Neuronal stem cell (in vitro differentiated cells): ENCODE results near the gene ACOXL.
A peak's percentile ranks its signal among the peaks of the same experiment; 100 is the strongest.

Source experiments
- DNase-seq: peaks from one replicate; pipeline ENCODE4 v3.0.0-alpha.2; 2013; ENCODE audit warnings: low spot score
- H2AFZ ChIP-seq: one replicate; pipeline ENCODE4 v1.6.1; 2013; ENCODE audit warnings: mild to moderate bottlenecking, low read length, inconsistent platforms
- H2AK5ac ChIP-seq: 2 replicates; pipeline ENCODE4 v1.6.1; 2013; ENCODE audit warnings: low read depth, mild to moderate bottlenecking, inconsistent platforms, low read length, moderate library complexity, mixed read lengths
- H2BK120ac ChIP-seq: 2 replicates; pipeline ENCODE4 v1.6.1; 2013; ENCODE audit warnings: low read depth, mild to moderate bottlenecking, inconsistent platforms, low read length, moderate library complexity, mixed read lengths
- H2BK12ac ChIP-seq: one replicate; pipeline ENCODE4 v1.6.1; 2013; ENCODE audit warnings: low read length, inconsistent platforms
- H2BK15ac ChIP-seq: 2 replicates; pipeline ENCODE4 v1.6.1; 2013; ENCODE audit warnings: mild to moderate bottlenecking, low read length, inconsistent platforms, mixed read lengths
- H2BK5ac ChIP-seq: one replicate; pipeline ENCODE4 v1.6.1; 2013; ENCODE audit warnings: inconsistent platforms, mild to moderate bottlenecking, low read length, moderate library complexity
- H3K14ac ChIP-seq: one replicate; pipeline ENCODE4 v1.6.1; 2013; ENCODE audit warnings: low read length, inconsistent platforms
- H3K18ac ChIP-seq: 2 replicates; pipeline ENCODE4 v1.6.1; 2013; ENCODE audit warnings: low read length, inconsistent platforms
- H3K23ac ChIP-seq: 2 replicates; pipeline ENCODE4 v1.6.1; 2013; ENCODE audit warnings: low read depth, mild to moderate bottlenecking, mixed read lengths, low read length, inconsistent platforms; ENCODE audit not compliant: poor library complexity
- H3K27ac ChIP-seq: replicated peaks from 3 replicates; pipeline ENCODE4 v1.5.1; 2013; ENCODE audit warnings: low read length, inconsistent platforms
- H3K27me3 ChIP-seq, 3 experiments: 2 replicates each; pipeline ENCODE4 v1.6.1; 2013; ENCODE audit warnings: low read length in 3 of 3, mild to moderate bottlenecking in 2 of 3, inconsistent platforms in 1 of 3, low read depth in 1 of 3, mixed read lengths in 1 of 3, moderate library complexity in 1 of 3; ENCODE audit not compliant: control insufficient read depth in 3 of 3, insufficient read depth in 3 of 3
- H3K36me3 ChIP-seq, 2 donors: replicated peaks in 1 of 2; 2 replicates each; pipeline ENCODE4 v1.6.1; 2013; ENCODE audit warnings: low read length in 2 of 2; ENCODE audit not compliant: control insufficient read depth in 2 of 2, insufficient read depth in 2 of 2
- H3K4ac ChIP-seq: 2 replicates; pipeline ENCODE4 v1.6.1; 2013; ENCODE audit warnings: inconsistent platforms, mild to moderate bottlenecking, low read length, moderate library complexity
- H3K4me1 ChIP-seq, 2 donors: 1 replicate in 1 of 2; 2 replicates in 1 of 2; pipeline ENCODE4 v1.6.1; 2013; ENCODE audit warnings: low read length in 2 of 2, low read depth in 1 of 2; ENCODE audit not compliant: control insufficient read depth in 2 of 2, insufficient read depth in 1 of 2
- H3K4me2 ChIP-seq: one replicate; pipeline ENCODE4 v1.6.1; 2013; ENCODE audit warnings: mild to moderate bottlenecking, low read length, inconsistent platforms; ENCODE audit not compliant: insufficient read depth, poor library complexity, severe bottlenecking
- H3K4me3 ChIP-seq, 2 donors: 2 replicates each; pipeline ENCODE4 v1.5.1; 2013; ENCODE audit warnings: low read length in 2 of 2, mild to moderate bottlenecking in 2 of 2, inconsistent platforms in 1 of 2, moderate library complexity in 1 of 2
- H3K79me1 ChIP-seq: one replicate; pipeline ENCODE4 v1.6.1; 2013; ENCODE audit warnings: low read depth, mild to moderate bottlenecking, inconsistent platforms, low read length, moderate library complexity
- H3K9ac ChIP-seq: one replicate; pipeline ENCODE4 v1.6.1; 2013; ENCODE audit warnings: mild to moderate bottlenecking, low read depth, low read length, inconsistent platforms; ENCODE audit not compliant: poor library complexity
- H3K9me3 ChIP-seq, 2 donors: replicated peaks in 1 of 2; 2 replicates each; pipeline versions ENCODE3 to v1.6.1; 2013; ENCODE audit warnings: low read length in 2 of 2, mild to moderate bottlenecking in 2 of 2, inconsistent platforms in 1 of 2, low read depth in 1 of 2, mixed read lengths in 1 of 2, moderate library complexity in 1 of 2; ENCODE audit not compliant: control insufficient read depth in 2 of 2, insufficient read depth in 1 of 2
- H4K8ac ChIP-seq: one replicate; pipeline ENCODE4 v1.6.1; 2013; ENCODE audit warnings: low read depth, mild to moderate bottlenecking, inconsistent platforms, low read length, moderate library complexity
- H4K91ac ChIP-seq: one replicate; pipeline ENCODE4 v1.6.1; 2013; ENCODE audit warnings: low read length, low read depth, mild to moderate bottlenecking, inconsistent platforms; ENCODE audit not compliant: poor library complexity
- WGBS, 2 donors: extraction: QIAGEN DNeasy Blood & Tissue Kit; methylation state at CpG; one replicate each; pipeline ENCODE4 v1.1.7; 2013; ENCODE audit warnings: missing lambda C conversion rate in 2 of 2, mixed read lengths in 1 of 2; ENCODE audit not compliant: insufficient read length in 2 of 2, insufficient replicate concordance in 1 of 2; ENCODE audit errors: extremely low coverage in 2 of 2; 5-methylcytosine and 5-hydroxymethylcytosine counted together

ACOXL gene

GRCh38 chr2:111121828-111122630, 389.7 kb downstream of the ACOXL start:
- Histone ChIP-seq H3K79me1 (peaks cover 4% of the 10 kb centered on the region), H2BK12ac (peak overlapping the region; percentile 94), H3K4me1 (peaks cover 18 to 19% of the 10 kb centered on the region in 2 donors), H4K8ac (no peak overlapping the region), H3K4me2 (peak overlapping the region; percentile 93), H3K9me3 (peaks cover 0 to 7% of the 10 kb centered on the region in 2 donors), H4K91ac (no peak overlapping the region), H3K23ac (peak overlapping the region; percentile 94), H2AK5ac (peak overlapping the region; percentile 67), H3K4me3 (peak overlapping the region; percentile 87 to 98), H3K36me3 (peaks cover 11 to 36% of the 10 kb centered on the region in 2 donors), H3K27ac (no peak overlapping the region), H2BK5ac (peak overlapping the region; percentile 98), H3K14ac (peak overlapping the region; percentile 41), H3K9ac (peak overlapping the region; percentile 99), H2BK120ac (peak overlapping the region; percentile 90), H2BK15ac (peak overlapping the region; percentile 91), H3K27me3 (peaks cover 7 to 26% (median 26%) of the 10 kb centered on the region in 3 experiments), H3K18ac (peak overlapping the region; percentile 97), H2AFZ (peak overlapping the region; percentile 99), H3K4ac (no peak overlapping the region)
- peak; percentile 91 for DNase-seq
- no CpG with 5 or more reads among the region's 93 CpGs for WGBS, 2 donors

- Histone ChIP-seq H3K18ac (peak overlapping the region; percentile 100), H3K23ac (peak overlapping the region; percentile 89), H3K4me3 (peak overlapping the region; percentile 87 to 98), H3K14ac (peak overlapping the region; percentile 100), H3K27me3 (peaks cover 7 to 23% (median 19%) of the 10 kb centered on the region in 3 experiments), H2BK12ac (no peak overlapping the region), H4K8ac (peak overlapping the region; percentile 88), H3K27ac (peak overlapping the region; percentile 90), H3K36me3 (peaks cover 14 to 44% of the 10 kb centered on the region in 2 donors), H3K79me1 (peaks cover 4% of the 10 kb centered on the region), H3K9me3 (peaks cover 0 to 8% of the 10 kb centered on the region in 2 donors), H2AFZ (peak overlapping the region; percentile 88), H3K4ac (peak overlapping the region; percentile 70), H2BK120ac (peak overlapping the region; percentile 90), H3K9ac (peak overlapping the region; percentile 98), H2AK5ac (peak overlapping the region; percentile 99), H2BK5ac (peak overlapping the region; percentile 98), H3K4me1 (peaks cover 15 to 18% of the 10 kb centered on the region in 2 donors), H3K4me2 (peak overlapping the region; percentile 90), H4K91ac (peak overlapping the region; percentile 60), H2BK15ac (peak overlapping the region; percentile 94)
- DNase-seq, result peak; percentile 75
- no CpG with 5 or more reads among the region's 92 CpGs for WGBS, 2 donors
Observed at GRCh38 chr2:111122631-111123421, 390.5 kb downstream of the ACOXL start.

DNA sequence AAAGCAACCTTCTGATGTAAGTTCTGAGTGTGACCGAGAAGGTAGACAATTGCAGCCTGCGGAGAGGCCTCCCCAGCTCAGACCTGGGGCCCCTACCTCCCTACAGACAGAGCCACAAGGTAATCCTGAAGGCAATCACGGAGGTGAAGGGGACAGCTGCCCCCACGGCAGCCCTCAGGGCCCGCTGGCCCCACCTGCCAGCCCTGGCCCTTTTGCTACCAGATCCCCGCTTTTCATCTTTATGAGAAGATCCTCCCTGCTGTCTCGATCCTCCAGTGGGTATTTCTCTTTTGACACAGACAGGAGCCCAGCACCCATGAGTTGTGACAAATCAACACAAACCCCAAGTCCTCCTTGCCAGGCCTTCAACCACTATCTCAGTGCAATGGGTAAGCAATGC, 391.4 kb downstream of the ACOXL start:
- H2AFZ ChIP-seq, result no peak overlapping the region
- H3K18ac ChIP-seq, result no peak overlapping the region
- no peak overlapping the region for H3K4ac ChIP-seq
- peaks cover 11 to 12% of the 10 kb centered on the region in 2 donors for H3K4me1 ChIP-seq
- H4K8ac ChIP-seq, result no peak overlapping the region
- H3K79me1 ChIP-seq, result peaks cover 4% of the 10 kb centered on the region
- no peak overlapping the region for H3K9ac ChIP-seq
- H3K27ac ChIP-seq, result no peak overlapping the region
- H3K27me3 ChIP-seq, result peaks cover 7 to 13% (median 9%) of the 10 kb centered on the region in 3 experiments
- H3K23ac ChIP-seq, result no peak overlapping the region
- peak overlapping the region; percentile 17 to 87 for H3K4me3 ChIP-seq
- no peak overlapping the region for H2BK12ac ChIP-seq
- H3K4me2 ChIP-seq, result peak overlapping the region; percentile 42
- no peak overlapping the region for H4K91ac ChIP-seq
- H3K36me3 ChIP-seq, result peaks cover 15 to 53% of the 10 kb centered on the region in 2 donors
- H2BK15ac ChIP-seq, result no peak overlapping the region
- peaks cover 0 to 13% of the 10 kb centered on the region in 2 donors for H3K9me3 ChIP-seq
- H2BK120ac ChIP-seq, result no peak overlapping the region
- no peak for DNase-seq
- H2AK5ac ChIP-seq, result no peak overlapping the region
- no CpG with 5 or more reads among the region's 7 CpGs for WGBS, 2 donors
- no peak overlapping the region for H2BK5ac ChIP-seq
- no peak overlapping the region for H3K14ac ChIP-seq
